ENCODE data around the gene DDA1.

GRCh38 chr19:17320435-17320834, 11.1 kb downstream of the DDA1 start:
- TF ChIP-seq GATA3 (IDR thresholded peaks at IDR 0.05; ENCODE audit: low read depth, low read length) = no peak
- no peak for TF ChIP-seq GATA2 (IDR thresholded peaks at IDR 0.05; ENCODE audit: low read depth, low read length)
